HEK293T (cell line): Measurements from ENCODE around the gene RNF213.

Source experiments
- BHLHE40 ChIP-seq: fragments of 450-650 bp; IDR thresholded peaks from 2 replicates; pipeline ENCODE4 v1.6.1; 2016; ENCODE audit warnings: mild to moderate bottlenecking, moderate library complexity, borderline replicate concordance
- CTBP1 ChIP-seq: fragments of 450-650 bp; IDR thresholded peaks from 2 replicates; pipeline ENCODE4 v1.6.1; 2016; ENCODE audit warnings: borderline replicate concordance
- ELF4 ChIP-seq: fragments of 450-650 bp; IDR thresholded peaks from 2 replicates; pipeline ENCODE4 v1.6.1; 2017; ENCODE audit warnings: antibody characterized with exemption
- FOXK2 ChIP-seq: fragments of 450-650 bp; IDR thresholded peaks from 2 replicates; pipeline ENCODE4 v1.6.1; 2016; ENCODE audit warnings: mild to moderate bottlenecking
- FOXM1 ChIP-seq: fragments of 450-650 bp; IDR thresholded peaks from 2 replicates; pipeline ENCODE4 v1.6.1; 2017; ENCODE audit warnings: mild to moderate bottlenecking, borderline replicate concordance
- L3MBTL2 ChIP-seq: fragments of 450-650 bp; conservative IDR thresholded peaks from 2 replicates; pipeline ENCODE4 v1.6.1; 2016; ENCODE audit warnings: mild to moderate bottlenecking
- NFRKB ChIP-seq: fragments of 450-650 bp; IDR thresholded peaks from 2 replicates; pipeline ENCODE4 v1.6.1; 2016; ENCODE audit warnings: mild to moderate bottlenecking, moderate library complexity
- PKNOX1 ChIP-seq: fragments of 450-650 bp; IDR thresholded peaks from 2 replicates; pipeline ENCODE4 v1.6.1; 2016
- SP1 ChIP-seq: fragments of 450-650 bp; IDR thresholded peaks from 2 replicates; pipeline ENCODE4 v1.6.1; 2017
- SUZ12 ChIP-seq: fragments of 450-650 bp; IDR thresholded peaks from 2 replicates; pipeline ENCODE4 v1.6.1; 2016; ENCODE audit warnings: mild to moderate bottlenecking
- TARDBP ChIP-seq: fragments of 450-650 bp; IDR thresholded peaks from 2 replicates; pipeline ENCODE4 v1.6.1; 2016
- ZNF384 ChIP-seq: fragments of 450-650 bp; IDR thresholded peaks from 2 replicates; pipeline ENCODE4 v1.6.1; 2016

GRCh38 chr17:80212511-80212910, 48.1 kb upstream of the RNF213 start:
- TF ChIP-seq SP1 (no peak), BHLHE40 (no peak), ZNF384 (no peak), SUZ12 (no peak), PKNOX1 (no peak), FOXK2 (no peak), NFRKB (no peak), TARDBP (no peak), ELF4 (no peak), FOXM1 (no peak), L3MBTL2 (no peak), CTBP1 (no peak)
